ENCODE data around the gene ATXN7L2. TPM values are rescaled to one million over a fixed set of nuclear protein-coding genes. Genes with fewer than 3 reads are reported as not detected.
A peak's percentile ranks its signal among the peaks of the same experiment; 100 is the strongest.

Gene ATXN7L2
- total and polyA plus RNA-seq, 10 of the 15 experiments (the other 5 are each of a cell fraction or from before 2014, with no cell fraction given) = 0.27 to 7.4 (median 4.9) TPM

DNA sequence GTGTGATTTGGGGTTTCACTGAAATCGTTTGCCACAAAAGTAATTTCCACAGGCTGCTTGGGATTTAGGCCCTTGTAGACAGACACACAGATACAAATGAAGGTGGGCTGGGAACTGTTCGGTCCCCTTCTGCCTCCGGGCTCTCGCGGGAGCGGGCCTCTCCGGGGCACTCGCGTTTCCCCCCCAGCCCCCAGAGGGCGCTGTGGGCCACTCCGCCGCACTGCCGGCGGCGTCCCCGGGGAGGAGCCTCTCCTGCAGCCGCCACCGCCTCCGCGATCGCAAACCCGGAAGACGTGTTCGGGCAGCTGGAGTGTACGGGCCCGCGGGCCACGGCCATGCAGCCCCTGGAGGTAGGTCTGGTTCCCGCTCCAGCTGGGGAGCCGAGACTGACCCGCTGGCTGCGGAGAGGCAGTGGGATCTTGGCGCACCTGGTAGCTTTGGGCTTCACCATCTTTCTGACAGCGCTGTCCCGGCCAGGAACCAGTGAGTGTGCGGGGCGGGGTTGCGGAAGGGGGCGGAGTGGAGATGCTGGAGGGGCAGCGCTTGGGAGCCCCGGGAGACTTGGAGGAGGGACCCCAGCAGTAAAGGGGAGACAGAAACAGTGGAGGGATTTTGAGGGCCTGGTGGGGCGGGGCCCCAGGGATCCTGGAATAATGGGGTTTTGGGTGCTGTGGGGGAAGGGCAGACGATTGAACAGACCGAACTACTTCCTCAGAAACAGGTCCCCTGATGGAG, 10.3 kb downstream of the ATXN7L2 start, which contains the start of gene CYB561D1 (continued):
- TF ChIP-seq, protein P1, sequence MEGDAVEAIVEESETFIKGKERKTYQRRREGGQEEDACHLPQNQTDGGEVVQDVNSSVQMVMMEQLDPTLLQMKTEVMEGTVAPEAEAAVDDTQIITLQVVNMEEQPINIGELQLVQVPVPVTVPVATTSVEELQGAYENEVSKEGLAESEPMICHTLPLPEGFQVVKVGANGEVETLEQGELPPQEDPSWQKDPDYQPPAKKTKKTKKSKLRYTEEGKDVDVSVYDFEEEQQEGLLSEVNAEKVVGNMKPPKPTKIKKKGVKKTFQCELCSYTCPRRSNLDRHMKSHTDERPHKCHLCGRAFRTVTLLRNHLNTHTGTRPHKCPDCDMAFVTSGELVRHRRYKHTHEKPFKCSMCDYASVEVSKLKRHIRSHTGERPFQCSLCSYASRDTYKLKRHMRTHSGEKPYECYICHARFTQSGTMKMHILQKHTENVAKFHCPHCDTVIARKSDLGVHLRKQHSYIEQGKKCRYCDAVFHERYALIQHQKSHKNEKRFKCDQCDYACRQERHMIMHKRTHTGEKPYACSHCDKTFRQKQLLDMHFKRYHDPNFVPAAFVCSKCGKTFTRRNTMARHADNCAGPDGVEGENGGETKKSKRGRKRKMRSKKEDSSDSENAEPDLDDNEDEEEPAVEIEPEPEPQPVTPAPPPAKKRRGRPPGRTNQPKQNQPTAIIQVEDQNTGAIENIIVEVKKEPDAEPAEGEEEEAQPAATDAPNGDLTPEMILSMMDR (IDR thresholded peaks at IDR 0.05 in 2 of 3, conservative IDR thresholded peaks at IDR 0.05 in 1 of 3; ENCODE audit: control insufficient read depth in 2 of 3, extremely low read depth in 1 of 3, insufficient read depth in 1 of 3, low read depth in 3 of 3, low read length in 3 of 3) = peak; percentile 94 to 98 (median 95); a peak in 5 of 6 replicates
- TF ChIP-seq MTA3 (IDR thresholded peaks at IDR 0.05; ENCODE audit: borderline replicate concordance, low read length) (no peak), HCFC1 (IDR thresholded peaks at IDR 0.05; ENCODE audit: low read length) (peak; percentile 50; the same call in 1 of the 2 replicates), RCOR1 (conservative IDR thresholded peaks at IDR 0.05; ENCODE audit: low read depth, low read length) (no peak)
- TF ChIP-seq, protein P2, sequence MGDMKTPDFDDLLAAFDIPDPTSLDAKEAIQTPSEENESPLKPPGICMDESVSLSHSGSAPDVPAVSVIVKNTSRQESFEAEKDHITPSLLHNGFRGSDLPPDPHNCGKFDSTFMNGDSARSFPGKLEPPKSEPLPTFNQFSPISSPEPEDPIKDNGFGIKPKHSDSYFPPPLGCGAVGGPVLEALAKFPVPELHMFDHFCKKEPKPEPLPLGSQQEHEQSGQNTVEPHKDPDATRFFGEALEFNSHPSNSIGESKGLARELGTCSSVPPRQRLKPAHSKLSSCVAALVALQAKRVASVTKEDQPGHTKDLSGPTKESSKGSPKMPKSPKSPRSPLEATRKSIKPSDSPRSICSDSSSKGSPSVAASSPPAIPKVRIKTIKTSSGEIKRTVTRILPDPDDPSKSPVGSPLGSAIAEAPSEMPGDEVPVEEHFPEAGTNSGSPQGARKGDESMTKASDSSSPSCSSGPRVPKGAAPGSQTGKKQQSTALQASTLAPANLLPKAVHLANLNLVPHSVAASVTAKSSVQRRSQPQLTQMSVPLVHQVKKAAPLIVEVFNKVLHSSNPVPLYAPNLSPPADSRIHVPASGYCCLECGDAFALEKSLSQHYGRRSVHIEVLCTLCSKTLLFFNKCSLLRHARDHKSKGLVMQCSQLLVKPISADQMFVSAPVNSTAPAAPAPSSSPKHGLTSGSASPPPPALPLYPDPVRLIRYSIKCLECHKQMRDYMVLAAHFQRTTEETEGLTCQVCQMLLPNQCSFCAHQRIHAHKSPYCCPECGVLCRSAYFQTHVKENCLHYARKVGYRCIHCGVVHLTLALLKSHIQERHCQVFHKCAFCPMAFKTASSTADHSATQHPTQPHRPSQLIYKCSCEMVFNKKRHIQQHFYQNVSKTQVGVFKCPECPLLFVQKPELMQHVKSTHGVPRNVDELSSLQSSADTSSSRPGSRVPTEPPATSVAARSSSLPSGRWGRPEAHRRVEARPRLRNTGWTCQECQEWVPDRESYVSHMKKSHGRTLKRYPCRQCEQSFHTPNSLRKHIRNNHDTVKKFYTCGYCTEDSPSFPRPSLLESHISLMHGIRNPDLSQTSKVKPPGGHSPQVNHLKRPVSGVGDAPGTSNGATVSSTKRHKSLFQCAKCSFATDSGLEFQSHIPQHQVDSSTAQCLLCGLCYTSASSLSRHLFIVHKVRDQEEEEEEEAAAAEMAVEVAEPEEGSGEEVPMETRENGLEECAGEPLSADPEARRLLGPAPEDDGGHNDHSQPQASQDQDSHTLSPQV (IDR thresholded peaks at IDR 0.05) = no peak; the same call in 1 of the 2 replicates
- TF ChIP-seq, protein P3, sequence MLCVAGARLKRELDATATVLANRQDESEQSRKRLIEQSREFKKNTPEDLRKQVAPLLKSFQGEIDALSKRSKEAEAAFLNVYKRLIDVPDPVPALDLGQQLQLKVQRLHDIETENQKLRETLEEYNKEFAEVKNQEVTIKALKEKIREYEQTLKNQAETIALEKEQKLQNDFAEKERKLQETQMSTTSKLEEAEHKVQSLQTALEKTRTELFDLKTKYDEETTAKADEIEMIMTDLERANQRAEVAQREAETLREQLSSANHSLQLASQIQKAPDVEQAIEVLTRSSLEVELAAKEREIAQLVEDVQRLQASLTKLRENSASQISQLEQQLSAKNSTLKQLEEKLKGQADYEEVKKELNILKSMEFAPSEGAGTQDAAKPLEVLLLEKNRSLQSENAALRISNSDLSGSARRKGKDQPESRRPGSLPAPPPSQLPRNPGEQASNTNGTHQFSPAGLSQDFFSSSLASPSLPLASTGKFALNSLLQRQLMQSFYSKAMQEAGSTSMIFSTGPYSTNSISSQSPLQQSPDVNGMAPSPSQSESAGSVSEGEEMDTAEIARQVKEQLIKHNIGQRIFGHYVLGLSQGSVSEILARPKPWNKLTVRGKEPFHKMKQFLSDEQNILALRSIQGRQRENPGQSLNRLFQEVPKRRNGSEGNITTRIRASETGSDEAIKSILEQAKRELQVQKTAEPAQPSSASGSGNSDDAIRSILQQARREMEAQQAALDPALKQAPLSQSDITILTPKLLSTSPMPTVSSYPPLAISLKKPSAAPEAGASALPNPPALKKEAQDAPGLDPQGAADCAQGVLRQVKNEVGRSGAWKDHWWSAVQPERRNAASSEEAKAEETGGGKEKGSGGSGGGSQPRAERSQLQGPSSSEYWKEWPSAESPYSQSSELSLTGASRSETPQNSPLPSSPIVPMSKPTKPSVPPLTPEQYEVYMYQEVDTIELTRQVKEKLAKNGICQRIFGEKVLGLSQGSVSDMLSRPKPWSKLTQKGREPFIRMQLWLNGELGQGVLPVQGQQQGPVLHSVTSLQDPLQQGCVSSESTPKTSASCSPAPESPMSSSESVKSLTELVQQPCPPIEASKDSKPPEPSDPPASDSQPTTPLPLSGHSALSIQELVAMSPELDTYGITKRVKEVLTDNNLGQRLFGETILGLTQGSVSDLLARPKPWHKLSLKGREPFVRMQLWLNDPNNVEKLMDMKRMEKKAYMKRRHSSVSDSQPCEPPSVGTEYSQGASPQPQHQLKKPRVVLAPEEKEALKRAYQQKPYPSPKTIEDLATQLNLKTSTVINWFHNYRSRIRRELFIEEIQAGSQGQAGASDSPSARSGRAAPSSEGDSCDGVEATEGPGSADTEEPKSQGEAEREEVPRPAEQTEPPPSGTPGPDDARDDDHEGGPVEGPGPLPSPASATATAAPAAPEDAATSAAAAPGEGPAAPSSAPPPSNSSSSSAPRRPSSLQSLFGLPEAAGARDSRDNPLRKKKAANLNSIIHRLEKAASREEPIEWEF (IDR thresholded peaks at IDR 0.05; ENCODE audit: insufficient replicate concordance, low read depth, low read length) = no peak
- TF ChIP-seq, protein P4, sequence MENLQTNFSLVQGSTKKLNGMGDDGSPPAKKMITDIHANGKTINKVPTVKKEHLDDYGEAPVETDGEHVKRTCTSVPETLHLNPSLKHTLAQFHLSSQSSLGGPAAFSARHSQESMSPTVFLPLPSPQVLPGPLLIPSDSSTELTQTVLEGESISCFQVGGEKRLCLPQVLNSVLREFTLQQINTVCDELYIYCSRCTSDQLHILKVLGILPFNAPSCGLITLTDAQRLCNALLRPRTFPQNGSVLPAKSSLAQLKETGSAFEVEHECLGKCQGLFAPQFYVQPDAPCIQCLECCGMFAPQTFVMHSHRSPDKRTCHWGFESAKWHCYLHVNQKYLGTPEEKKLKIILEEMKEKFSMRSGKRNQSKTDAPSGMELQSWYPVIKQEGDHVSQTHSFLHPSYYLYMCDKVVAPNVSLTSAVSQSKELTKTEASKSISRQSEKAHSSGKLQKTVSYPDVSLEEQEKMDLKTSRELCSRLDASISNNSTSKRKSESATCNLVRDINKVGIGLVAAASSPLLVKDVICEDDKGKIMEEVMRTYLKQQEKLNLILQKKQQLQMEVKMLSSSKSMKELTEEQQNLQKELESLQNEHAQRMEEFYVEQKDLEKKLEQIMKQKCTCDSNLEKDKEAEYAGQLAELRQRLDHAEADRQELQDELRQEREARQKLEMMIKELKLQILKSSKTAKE (IDR thresholded peaks at IDR 0.05; ENCODE audit: low read depth, poor library complexity, severe bottlenecking) = no peak
- TF ChIP-seq, protein P5, sequence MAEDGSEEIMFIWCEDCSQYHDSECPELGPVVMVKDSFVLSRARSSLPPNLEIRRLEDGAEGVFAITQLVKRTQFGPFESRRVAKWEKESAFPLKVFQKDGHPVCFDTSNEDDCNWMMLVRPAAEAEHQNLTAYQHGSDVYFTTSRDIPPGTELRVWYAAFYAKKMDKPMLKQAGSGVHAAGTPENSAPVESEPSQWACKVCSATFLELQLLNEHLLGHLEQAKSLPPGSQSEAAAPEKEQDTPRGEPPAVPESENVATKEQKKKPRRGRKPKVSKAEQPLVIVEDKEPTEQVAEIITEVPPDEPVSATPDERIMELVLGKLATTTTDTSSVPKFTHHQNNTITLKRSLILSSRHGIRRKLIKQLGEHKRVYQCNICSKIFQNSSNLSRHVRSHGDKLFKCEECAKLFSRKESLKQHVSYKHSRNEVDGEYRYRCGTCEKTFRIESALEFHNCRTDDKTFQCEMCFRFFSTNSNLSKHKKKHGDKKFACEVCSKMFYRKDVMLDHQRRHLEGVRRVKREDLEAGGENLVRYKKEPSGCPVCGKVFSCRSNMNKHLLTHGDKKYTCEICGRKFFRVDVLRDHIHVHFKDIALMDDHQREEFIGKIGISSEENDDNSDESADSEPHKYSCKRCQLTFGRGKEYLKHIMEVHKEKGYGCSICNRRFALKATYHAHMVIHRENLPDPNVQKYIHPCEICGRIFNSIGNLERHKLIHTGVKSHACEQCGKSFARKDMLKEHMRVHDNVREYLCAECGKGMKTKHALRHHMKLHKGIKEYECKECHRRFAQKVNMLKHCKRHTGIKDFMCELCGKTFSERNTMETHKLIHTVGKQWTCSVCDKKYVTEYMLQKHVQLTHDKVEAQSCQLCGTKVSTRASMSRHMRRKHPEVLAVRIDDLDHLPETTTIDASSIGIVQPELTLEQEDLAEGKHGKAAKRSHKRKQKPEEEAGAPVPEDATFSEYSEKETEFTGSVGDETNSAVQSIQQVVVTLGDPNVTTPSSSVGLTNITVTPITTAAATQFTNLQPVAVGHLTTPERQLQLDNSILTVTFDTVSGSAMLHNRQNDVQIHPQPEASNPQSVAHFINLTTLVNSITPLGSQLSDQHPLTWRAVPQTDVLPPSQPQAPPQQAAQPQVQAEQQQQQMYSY (CRISPR knock-in tag; IDR thresholded peaks at IDR 0.05) = no peak

Measured in GM12878 (cell line).